GM11168 (cell line): Measurements from ENCODE around the gene ACACB.

Experiments
- in situ Hi-C: fragments of 300-500 bp; cut with MboI; formaldehyde crosslinking; loops from one replicate; pipeline ENCODE4 v1.12.0; 2022; ENCODE audit warnings: low sequenced_read_pairs; ENCODE audit not compliant: unreplicated experiment

Gene ACACB

DNA sequence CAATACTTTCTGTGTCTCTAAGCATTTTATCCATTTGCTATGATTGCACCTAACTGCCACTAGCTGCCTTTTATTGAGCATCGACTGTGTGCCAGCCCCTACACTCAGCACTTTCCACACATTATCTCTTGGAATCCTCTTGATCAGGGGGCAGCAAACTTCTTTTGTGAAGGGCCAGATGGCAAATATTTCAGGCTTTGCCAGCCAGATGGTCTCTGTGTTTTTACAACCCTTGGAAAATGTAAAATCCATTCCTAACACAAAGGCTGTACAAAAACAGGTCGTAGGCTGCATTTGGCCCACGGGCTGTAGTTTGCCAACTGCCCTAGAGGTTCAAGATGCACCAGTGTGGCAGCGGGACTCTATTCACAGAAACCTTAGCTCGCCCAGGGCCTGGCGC is 173.2 kb downstream of the ACACB start:
- in situ Hi-C loops = no loop called here

DNA sequence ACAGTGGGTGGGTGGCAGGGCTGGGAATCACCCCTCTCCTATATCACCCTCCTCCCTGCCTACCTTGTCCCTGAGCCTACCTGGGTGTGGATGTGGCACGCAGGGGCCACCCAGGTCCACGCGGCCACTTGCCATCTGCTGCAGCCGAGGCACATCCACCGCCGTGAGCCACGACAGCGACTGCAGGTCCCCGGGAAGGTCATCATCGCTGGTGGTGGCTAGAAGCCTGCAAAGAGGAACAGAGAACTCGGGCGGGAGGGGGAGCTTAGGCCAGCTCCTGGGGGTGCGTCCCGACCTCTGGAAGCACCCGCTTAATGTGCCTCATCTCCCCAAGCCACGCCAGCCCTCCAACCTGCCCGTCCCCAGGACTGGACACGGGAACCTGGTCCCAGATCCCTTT is 173.7 kb downstream of the ACACB start:
- in situ Hi-C loops = no loop called here

- in situ Hi-C loops = no loop called here
These were observed 174.7 kb downstream of the ACACB start for GRCh38 chr12:109291117-109291516.

DNA sequence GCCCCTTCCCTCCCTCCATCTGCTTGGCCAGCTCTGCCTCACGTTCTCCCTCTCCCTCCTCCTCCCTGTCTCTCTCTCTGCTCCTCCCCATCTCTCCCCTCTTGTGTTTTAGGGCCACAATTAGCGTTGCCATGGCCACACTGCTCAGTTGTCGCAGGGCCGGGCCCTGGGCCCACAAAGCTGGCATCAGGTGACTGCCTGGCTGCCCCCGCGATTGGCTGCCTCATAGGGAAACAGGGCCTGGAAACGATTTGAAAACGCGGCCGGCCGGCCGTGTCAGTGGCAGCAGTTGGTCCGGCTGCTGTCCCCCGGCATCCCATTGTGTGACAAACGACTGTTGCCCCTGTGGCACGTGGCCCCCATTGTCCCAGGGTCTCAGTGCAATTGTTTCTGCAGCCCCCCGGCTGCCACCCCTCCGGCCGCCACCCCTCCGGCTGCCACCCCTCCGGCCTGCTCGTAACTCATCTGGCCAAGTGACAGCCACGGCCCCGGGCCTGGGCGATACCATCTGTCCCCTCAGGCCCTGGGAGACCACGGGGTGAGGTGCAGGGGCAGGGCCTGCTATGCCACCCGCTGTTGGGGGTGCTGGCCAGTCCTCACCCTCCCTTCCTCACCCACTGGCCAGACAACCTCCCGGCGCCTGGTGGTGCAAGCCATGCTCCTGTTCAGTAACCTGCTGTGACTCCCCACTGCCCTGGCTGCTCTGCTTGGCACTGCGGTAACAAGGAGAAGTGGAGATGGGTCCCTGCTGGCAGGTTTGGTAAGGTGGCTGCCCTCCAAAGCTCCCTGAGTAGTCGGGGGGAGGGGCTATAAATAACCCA is 175.3 kb downstream of the ACACB start:
- in situ Hi-C loops = no loop called here

GRCh38 chr12:109292342-109292711 is 175.9 kb downstream of the ACACB start:
- in situ Hi-C loops = no loop called here

DNA sequence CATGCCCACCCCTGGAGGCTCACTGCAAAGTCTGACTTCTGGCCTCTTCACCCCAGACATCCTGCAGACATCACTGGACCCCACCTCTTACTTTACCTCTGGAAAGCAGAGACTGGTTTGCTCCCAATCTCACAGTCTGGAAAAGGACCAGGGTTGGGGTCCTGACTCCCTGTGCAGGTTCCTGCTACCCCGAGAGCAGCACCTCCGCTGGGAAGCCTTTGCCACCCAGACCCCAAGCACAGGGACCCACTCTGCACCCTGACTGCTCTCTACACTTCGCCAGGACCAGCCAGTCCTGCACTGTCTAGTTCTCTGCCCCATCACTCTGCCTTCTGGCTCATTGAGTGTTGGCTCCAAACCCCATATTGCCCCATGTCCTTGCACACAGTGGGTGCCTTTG is 176.7 kb downstream of the ACACB start:
- in situ Hi-C loops = no loop called here

DNA sequence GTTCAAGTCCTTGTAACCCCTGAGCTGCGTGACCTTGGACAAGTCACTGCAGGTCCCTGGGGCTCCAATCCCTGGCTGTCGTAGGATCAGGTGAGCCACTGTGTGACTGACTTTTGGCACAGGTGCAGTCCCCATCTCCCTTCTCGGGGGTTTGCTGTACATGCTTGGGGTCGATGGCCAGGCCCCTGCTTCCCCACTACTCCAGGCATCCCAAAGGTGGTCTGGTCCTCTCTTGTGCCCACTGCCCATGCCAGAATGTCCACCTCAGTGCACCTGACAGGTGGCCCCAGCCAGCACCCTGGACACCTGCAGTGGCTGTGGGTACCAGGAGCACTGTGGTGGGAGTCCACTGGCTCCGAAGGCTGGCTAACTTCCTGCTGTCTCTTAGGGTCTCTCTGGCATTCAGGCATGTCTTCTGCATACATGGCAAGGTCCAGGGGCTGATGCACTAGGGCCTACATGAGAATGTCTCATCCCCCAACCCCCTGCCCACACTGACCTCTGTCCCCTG is 178.0 kb downstream of the ACACB start:
- in situ Hi-C loops = no loop called here

DNA sequence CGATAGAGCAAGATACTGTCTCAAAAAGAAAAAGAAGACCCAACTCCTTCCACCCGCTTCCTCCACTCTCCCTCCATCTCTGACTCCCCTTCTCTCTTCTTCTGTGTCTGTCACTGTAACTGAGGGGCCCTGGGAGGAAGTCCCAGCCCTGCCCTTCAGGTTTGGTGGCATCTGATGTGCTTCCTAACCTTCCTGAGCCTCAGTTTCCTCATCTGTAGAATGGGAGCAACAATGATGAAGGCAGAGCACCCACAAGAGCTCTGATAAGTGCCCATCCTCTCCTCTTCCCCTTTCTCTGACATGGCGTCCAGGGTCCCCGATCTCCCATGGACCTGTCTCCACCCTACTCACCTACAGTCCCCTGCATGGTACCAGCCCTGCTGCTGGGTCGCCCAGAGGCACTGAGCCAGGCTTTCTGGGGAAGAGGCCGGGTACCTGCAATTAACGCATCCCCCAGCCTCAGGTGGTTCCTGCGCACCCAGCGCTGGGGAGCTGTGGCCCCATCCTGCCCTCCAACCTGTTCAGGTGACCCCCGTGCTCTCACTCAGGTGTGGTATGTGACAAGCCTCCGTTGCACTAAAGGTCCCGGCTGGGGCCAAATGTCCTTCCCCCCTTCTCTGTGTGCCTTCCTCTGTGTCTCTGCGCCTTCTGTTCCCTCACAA is 179.5 kb downstream of the ACACB start:
- in situ Hi-C loops = no loop called here

DNA sequence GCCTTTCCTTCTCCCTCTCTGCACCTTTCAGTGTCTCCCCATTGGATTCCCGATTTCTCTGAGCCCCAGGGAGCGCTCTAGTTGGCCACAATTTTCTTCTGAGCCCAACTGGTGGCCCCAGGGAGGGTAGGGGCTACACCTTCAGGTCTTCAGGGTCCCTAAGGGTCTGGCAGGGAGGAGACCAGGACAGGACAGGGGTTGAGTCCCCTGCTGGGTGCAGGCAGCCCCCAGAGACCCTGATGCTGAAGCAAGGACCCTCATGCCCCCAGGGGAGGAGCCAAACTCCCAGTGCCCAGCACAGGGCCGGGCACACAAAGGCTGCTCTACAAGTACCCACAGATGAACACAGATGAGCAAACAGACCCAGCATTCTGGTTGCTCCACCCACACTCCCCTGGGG is 180.0 kb downstream of the ACACB start:
- in situ Hi-C loops = no loop called here

DNA sequence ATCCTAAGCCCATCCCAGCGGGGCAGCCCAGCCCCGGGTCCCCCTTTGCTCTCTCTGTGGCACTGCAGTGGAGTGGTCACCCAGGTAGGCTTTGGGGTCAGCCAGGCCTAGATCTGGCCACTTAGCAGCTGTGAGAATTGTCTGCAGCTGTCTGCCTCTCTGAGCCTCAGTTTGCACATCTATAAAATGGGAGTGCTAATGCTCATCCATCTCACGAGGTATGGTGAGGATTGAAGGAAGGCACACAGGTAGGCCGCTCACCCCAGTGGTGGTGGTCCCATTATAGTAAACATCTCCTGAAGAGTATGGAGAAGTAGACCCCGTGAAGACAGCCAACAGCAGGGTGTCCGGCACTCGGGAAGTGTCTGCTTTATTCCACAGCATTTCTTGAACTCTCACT is 183.5 kb downstream of the ACACB start:
- in situ Hi-C loops = no loop called here

GRCh38 chr12:109301643-109302168 is 185.3 kb downstream of the ACACB start:
- in situ Hi-C loops = no loop called here

- in situ Hi-C loops = no loop called here
These were observed 186.0 kb downstream of the ACACB start for GRCh38 chr12:109302358-109302757.

DNA sequence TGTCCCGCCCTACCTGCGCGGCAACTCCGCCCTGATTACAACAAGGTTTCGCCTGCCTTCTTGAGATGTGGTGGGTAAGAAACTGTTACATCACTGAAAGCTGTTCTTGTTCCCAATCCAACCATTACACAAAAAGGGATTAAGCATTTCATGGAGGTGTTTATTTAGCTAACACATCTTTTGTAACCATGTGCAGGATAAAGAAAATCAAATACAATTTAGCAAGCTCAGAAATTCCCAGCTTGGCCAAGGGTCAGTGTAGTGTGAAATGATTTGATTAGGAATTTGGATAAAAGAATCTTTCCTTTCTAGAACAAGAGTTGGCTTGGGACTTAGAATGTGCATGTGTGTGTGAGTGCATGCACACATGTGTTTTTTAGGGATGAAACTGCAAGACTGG is 186.4 kb downstream of the ACACB start:
- in situ Hi-C loops = no loop called here

- in situ Hi-C loops = no loop called here
These were observed 188.1 kb downstream of the ACACB start for GRCh38 chr12:109304485-109304884.

GRCh38 chr12:109305547-109305946 is 189.2 kb downstream of the ACACB start:
- in situ Hi-C loops = no loop called here

DNA sequence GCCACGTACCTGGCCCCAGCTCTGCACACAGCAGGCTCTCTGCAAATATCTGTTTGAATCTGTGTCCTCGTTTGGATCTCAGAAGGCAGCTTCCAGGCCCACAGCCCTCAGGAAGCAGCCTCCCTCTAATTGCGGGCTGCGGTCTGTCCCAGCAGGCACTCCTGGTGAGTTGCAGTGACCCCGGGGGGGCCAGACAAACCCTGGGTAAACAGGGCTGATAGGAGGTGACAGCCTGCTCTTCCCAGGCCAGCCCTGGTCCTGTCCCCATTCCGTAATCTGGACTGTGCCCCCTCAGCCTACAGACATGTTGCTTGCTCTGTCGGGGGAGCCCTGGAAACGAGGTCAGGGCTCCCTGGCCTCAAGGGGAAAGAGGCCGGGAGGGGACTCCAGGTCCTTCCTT is 190.7 kb downstream of the ACACB start:
- in situ Hi-C loops = no loop called here

DNA sequence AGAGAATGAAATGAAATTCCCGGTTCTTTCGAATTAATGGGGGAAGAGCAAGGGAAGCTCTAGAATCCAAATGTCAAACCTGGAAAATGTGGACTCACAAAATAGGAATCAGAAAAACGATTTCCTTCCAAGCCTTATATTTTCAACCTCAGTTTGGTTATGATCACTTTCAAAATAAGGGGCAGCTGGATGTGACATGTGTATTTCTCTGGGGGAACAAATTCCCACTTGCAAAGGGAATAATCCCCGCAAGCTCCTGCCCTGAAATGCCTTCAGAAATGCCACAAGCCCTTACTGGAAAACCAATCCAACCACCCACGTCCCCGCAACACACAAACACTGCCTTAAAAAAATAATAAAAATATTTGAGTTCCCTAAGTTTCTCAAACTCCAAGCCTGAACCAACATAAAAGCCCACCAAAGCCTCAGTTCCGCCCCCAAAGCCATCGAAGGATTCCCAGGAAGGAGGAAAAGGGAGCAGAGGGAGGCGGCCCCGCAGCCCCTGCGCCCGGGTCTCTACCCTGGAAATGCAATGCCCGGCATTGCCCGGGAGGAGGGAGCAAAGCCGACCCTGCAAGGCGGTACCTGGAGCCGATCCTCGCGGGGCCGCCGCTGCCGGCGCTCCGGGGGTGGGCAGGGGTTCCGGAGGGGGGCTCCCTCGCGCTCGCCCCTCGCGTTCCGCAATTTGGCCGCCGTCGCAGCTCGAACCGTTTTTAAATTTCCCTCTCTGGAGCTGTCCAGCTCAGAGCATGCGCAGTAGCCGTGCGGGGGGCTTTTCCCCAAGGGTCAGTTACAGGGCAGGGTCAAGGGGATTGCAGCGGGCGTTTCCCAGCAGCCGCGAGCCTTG is 192.4 kb downstream of the ACACB start, which contains the start of gene FOXN4:
FOXN4 (minus strand) TSS at position 751 of the 847 bp plus-strand sequence. CDS start 963 bp downstream, outside the sequence.
- in situ Hi-C loops = no loop called here

DNA sequence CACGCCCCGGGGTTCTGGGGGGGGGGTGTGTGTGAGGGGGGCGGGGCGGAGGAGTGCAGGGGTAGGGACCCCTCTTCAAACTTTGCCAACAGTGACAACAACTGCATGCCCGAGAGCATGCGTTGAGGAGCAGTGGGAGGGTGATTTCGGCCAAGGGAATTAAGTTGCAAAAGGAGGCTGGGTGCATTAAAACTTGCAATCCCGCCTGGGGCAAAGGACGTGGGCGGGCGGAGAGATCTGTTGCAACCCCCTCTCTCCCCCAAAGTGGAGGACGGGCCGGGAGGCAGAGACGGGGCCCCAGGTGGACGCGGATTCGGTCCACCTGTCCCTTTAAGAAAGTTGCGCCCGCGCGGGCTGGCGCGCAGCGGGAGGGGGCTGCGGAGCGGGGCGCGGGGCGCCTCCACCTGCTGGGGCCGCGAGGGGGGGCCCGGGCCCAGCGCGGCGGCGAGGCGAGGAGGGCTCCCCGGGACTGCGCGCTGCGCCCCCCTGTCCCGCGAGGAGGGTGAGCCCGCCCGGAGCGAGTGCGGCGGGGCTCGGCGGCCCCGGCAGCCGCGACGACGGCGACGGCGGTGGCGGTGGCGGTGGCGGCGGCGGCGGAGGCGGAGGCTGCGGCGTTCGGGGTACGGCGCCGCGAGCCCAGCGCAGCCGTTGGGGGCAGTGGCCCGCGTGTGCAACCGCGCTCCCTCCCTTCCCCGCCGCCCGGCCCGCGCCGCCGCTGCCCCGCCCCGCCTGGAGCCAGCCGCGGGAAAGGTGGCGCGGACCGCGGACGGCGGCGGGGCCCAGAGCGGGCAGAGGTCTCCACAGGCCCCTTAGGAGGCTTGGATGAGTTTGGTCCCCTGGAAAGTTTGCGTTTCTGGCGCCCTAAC is 193.2 kb downstream of the ACACB start:
- in situ Hi-C loops = no loop called here
